HG02852 (cell line): Measurements from ENCODE around the gene PRPF4.
"Not testable (repeated sequence)": the region's sequence is repeated elsewhere in the genome, so short reads cannot be mapped to it uniquely, and the experiment has no call there.

ENCODE experiments used
- ATAC-seq: cut with Tn5 transposase; IDR thresholded peaks from one replicate; pipeline ENCODE4 v1.9.1; 2021; ENCODE audit warnings: mild to moderate bottlenecking, moderate library complexity; ENCODE audit not compliant: unreplicated experiment

PRPF4 gene

GRCh38 chr9:113275157-113276131 is at the start of gene PRPF4, which contains the start of gene CDC26:
Gene PRPF4, plus strand, starts transcription at chr9:113275658. Its CDS starts 86 bp downstream, at chr9:113275744.
Gene CDC26, minus strand, starts transcription at chr9:113275572. Its CDS starts 3,065 bp downstream, at chr9:113272507.
- ATAC-seq, result peak; percentile 98

GRCh38 chr9:113227436-113227835 is 48.0 kb upstream of the PRPF4 start:
- no peak for ATAC-seq

GRCh38 chr9:113228130-113228665 is 47.3 kb upstream of the PRPF4 start:
- no peak for ATAC-seq

- ATAC-seq, result no peak
These were observed 43.8 kb upstream of the PRPF4 start for GRCh38 chr9:113231701-113232100.

- ATAC-seq, result not testable (repeated sequence)
These were observed 39.7 kb upstream of the PRPF4 start for GRCh38 chr9:113235701-113236255.

- ATAC-seq, result no peak
These were observed 38.4 kb upstream of the PRPF4 start for GRCh38 chr9:113237026-113237425.

GRCh38 chr9:113238202-113238858 is 37.1 kb upstream of the PRPF4 start:
- ATAC-seq, result no peak

- no peak for ATAC-seq
These were observed 36.6 kb upstream of the PRPF4 start for GRCh38 chr9:113238859-113239232.

- no peak for ATAC-seq
These were observed 34.3 kb upstream of the PRPF4 start for GRCh38 chr9:113241161-113241560.

- no peak for ATAC-seq
These were observed 30.9 kb upstream of the PRPF4 start for GRCh38 chr9:113244556-113244955.

- no peak for ATAC-seq
These were observed 29.6 kb upstream of the PRPF4 start for GRCh38 chr9:113245894-113246293.

GRCh38 chr9:113246928-113247327 is 28.5 kb upstream of the PRPF4 start:
- ATAC-seq, result no peak

GRCh38 chr9:113247640-113248039 is 27.8 kb upstream of the PRPF4 start:
- no peak for ATAC-seq

GRCh38 chr9:113249661-113250060 is 25.8 kb upstream of the PRPF4 start:
- ATAC-seq, result not testable (repeated sequence)

GRCh38 chr9:113250807-113251206 is 24.7 kb upstream of the PRPF4 start:
- no peak for ATAC-seq

- ATAC-seq, result no peak
These were observed 20.5 kb upstream of the PRPF4 start for GRCh38 chr9:113254991-113255390.

- no peak for ATAC-seq
These were observed 20.0 kb upstream of the PRPF4 start for GRCh38 chr9:113255438-113255837.

GRCh38 chr9:113257863-113258262 is 17.6 kb upstream of the PRPF4 start:
- no peak for ATAC-seq

GRCh38 chr9:113258282-113258681 is 17.2 kb upstream of the PRPF4 start:
- ATAC-seq, result no peak

- ATAC-seq, result no peak
These were observed 13.4 kb upstream of the PRPF4 start for GRCh38 chr9:113261917-113262671.

- no peak for ATAC-seq
These were observed 9.3 kb upstream of the PRPF4 start for GRCh38 chr9:113266174-113266573.
